Measurements from ENCODE around the gene USP31. TPM values are rescaled to one million over a fixed set of nuclear protein-coding genes. Genes with fewer than 3 reads are reported as not detected.

The USP31 gene
- total RNA-seq, 1 experiment from 2014 or later = 17.4 TPM

GRCh38 chr16:23092801-23093117, 56.5 kb downstream of the USP31 start:
- DNase-seq (ENCODE audit: low spot score) (no peak), ATAC-seq (no peak)
- Mint-ChIP-seq H3K4me1 (peaks cover 23% of the 10 kb centered on the region), H3K4me3 (no peak overlapping the region), H3K9me3 (peaks cover 9% of the 10 kb centered on the region), H3K27me3 (ENCODE audit: low read depth) (no peaks in the 10 kb centered on the region), H3K27ac (no peak overlapping the region), H3K36me3 (peaks cover 33% of the 10 kb centered on the region)
- TF ChIP-seq PRRX2 (CRISPR knock-in tag; IDR thresholded peaks at IDR 0.05) = no peak
- TF ChIP-seq, protein P1, sequence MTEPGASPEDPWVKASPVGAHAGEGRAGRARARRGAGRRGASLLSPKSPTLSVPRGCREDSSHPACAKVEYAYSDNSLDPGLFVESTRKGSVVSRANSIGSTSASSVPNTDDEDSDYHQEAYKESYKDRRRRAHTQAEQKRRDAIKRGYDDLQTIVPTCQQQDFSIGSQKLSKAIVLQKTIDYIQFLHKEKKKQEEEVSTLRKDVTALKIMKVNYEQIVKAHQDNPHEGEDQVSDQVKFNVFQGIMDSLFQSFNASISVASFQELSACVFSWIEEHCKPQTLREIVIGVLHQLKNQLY (CRISPR knock-in tag; IDR thresholded peaks at IDR 0.05) = no peak
- TF ChIP-seq, protein P2, sequence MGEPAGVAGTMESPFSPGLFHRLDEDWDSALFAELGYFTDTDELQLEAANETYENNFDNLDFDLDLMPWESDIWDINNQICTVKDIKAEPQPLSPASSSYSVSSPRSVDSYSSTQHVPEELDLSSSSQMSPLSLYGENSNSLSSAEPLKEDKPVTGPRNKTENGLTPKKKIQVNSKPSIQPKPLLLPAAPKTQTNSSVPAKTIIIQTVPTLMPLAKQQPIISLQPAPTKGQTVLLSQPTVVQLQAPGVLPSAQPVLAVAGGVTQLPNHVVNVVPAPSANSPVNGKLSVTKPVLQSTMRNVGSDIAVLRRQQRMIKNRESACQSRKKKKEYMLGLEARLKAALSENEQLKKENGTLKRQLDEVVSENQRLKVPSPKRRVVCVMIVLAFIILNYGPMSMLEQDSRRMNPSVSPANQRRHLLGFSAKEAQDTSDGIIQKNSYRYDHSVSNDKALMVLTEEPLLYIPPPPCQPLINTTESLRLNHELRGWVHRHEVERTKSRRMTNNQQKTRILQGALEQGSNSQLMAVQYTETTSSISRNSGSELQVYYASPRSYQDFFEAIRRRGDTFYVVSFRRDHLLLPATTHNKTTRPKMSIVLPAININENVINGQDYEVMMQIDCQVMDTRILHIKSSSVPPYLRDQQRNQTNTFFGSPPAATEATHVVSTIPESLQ (CRISPR knock-in tag; IDR thresholded peaks at IDR 0.05) = no peak
- TF ChIP-seq FOXJ3 (CRISPR knock-in tag; IDR thresholded peaks at IDR 0.05; ENCODE audit: borderline replicate concordance) = no peak
- POLR2A ChIA-PET = no interaction called here
- CTCF ChIA-PET = interaction anchor here (0.5 kb wide), 1 partner anchor 294 kb away, joined by 3 read pairs; no protein-coding TSS in a partner anchor

DNA sequence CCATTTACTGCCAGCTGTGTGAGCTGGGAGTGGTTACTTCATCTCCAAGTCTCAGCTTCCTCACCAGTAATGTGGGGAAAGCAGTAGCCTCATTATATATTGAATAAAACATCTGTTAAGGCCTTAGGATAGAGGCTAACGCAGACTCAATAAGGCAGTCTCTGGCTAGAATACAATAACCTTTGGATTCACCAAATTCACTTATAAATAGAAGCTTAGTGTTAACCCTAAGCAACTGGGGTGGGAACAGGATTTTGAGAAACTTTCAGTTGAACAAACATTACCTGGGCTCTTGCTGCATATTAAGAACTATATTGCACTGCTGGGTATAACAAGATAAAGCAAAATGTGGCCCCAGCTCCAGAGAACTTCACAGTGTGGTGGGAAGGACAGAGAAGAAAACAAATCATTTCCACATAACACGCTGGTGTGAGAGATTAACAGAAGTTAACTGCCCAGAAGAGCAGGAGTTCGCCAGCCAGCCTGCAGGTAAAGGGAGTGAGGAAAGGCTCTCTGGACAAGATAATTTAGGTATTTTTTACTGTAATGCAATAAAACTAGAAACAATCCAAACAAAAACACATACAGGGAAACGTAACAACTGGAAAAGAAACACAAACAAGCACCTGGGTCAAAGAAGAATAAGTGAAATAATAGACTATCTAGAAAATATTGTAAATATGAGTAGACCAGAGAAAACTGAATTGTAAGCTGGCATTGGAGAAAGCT, 57.0 kb downstream of the USP31 start:
- peaks cover 23% of the 10 kb centered on the region for H3K4me1 Mint-ChIP-seq
- peaks cover 33% of the 10 kb centered on the region for H3K36me3 Mint-ChIP-seq
- ATAC-seq (no peak), DNase-seq (ENCODE audit: low spot score) (no peak)
- TF ChIP-seq, protein P3, sequence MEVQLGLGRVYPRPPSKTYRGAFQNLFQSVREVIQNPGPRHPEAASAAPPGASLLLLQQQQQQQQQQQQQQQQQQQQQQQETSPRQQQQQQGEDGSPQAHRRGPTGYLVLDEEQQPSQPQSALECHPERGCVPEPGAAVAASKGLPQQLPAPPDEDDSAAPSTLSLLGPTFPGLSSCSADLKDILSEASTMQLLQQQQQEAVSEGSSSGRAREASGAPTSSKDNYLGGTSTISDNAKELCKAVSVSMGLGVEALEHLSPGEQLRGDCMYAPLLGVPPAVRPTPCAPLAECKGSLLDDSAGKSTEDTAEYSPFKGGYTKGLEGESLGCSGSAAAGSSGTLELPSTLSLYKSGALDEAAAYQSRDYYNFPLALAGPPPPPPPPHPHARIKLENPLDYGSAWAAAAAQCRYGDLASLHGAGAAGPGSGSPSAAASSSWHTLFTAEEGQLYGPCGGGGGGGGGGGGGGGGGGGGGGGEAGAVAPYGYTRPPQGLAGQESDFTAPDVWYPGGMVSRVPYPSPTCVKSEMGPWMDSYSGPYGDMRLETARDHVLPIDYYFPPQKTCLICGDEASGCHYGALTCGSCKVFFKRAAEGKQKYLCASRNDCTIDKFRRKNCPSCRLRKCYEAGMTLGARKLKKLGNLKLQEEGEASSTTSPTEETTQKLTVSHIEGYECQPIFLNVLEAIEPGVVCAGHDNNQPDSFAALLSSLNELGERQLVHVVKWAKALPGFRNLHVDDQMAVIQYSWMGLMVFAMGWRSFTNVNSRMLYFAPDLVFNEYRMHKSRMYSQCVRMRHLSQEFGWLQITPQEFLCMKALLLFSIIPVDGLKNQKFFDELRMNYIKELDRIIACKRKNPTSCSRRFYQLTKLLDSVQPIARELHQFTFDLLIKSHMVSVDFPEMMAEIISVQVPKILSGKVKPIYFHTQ (CRISPR knock-in tag; IDR thresholded peaks at IDR 0.05) = no peak
- TF ChIP-seq, protein P4, sequence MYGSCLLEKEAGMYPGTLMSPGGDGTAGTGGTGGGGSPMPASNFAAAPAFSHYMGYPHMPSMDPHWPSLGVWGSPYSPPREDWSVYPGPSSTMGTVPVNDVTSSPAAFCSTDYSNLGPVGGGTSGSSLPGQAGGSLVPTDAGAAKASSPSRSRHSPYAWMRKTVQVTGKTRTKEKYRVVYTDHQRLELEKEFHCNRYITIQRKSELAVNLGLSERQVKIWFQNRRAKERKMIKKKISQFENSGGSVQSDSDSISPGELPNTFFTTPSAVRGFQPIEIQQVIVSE (CRISPR knock-in tag; IDR thresholded peaks at IDR 0.05; ENCODE audit: borderline replicate concordance) = no peak
- TF ChIP-seq, protein P5, sequence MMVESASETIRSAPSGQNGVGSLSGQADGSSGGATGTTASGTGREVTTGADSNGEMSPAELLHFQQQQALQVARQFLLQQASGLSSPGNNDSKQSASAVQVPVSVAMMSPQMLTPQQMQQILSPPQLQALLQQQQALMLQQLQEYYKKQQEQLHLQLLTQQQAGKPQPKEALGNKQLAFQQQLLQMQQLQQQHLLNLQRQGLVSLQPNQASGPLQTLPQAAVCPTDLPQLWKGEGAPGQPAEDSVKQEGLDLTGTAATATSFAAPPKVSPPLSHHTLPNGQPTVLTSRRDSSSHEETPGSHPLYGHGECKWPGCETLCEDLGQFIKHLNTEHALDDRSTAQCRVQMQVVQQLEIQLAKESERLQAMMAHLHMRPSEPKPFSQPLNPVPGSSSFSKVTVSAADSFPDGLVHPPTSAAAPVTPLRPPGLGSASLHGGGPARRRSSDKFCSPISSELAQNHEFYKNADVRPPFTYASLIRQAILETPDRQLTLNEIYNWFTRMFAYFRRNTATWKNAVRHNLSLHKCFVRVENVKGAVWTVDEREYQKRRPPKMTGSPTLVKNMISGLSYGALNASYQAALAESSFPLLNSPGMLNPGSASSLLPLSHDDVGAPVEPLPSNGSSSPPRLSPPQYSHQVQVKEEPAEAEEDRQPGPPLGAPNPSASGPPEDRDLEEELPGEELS (CRISPR knock-in tag; IDR thresholded peaks at IDR 0.05) = no peak
- TF ChIP-seq NFATC4 (CRISPR knock-in tag; IDR thresholded peaks at IDR 0.05) (no peak), JUN (CRISPR knock-in tag; IDR thresholded peaks at IDR 0.05) (no peak), SMAD3 (CRISPR knock-in tag; IDR thresholded peaks at IDR 0.05; ENCODE audit: borderline replicate concordance) (no peak), ZNF396 (CRISPR knock-in tag; IDR thresholded peaks at IDR 0.05; ENCODE audit: borderline replicate concordance) (no peak), ARID4B (CRISPR knock-in tag; IDR thresholded peaks at IDR 0.05; ENCODE audit: borderline replicate concordance) (no peak), FOXK1 (CRISPR knock-in tag; IDR thresholded peaks at IDR 0.05) (no peak), CREM (CRISPR knock-in tag; IDR thresholded peaks at IDR 0.05) (no peak), NFYB (CRISPR knock-in tag; conservative IDR thresholded peaks at IDR 0.05; ENCODE audit: low read depth) (no peak)
- H3K4me3 Mint-ChIP-seq = no peak overlapping the region
- H3K27me3 Mint-ChIP-seq (ENCODE audit: low read depth) = no peaks in the 10 kb centered on the region
- peaks cover 9% of the 10 kb centered on the region for H3K9me3 Mint-ChIP-seq
- CTCF ChIA-PET = interaction anchor here (0.5 to 1.2 kb wide), 2 partner anchors 295 to 344 kb away, joined by 3 to 4 read pairs; no protein-coding TSS in a partner anchor
- POLR2A ChIA-PET = no interaction called here
- no peak overlapping the region for H3K27ac Mint-ChIP-seq

Measured in WTC11 (cell line).